C4-2B (cell line): ENCODE measurements around the gene COL15A1.

Source experiments
- ZFX ChIP-seq: fragments of 450-650 bp; IDR thresholded peaks from 2 replicates; pipeline ENCODE4 v1.6.1; 2017
- TF ChIP-seq, protein P1 (sequence below): fragments of 450-650 bp; conservative IDR thresholded peaks from 2 replicates; pipeline ENCODE4 v1.5.1; 2017; ENCODE audit warnings: mild to moderate bottlenecking

DNA sequence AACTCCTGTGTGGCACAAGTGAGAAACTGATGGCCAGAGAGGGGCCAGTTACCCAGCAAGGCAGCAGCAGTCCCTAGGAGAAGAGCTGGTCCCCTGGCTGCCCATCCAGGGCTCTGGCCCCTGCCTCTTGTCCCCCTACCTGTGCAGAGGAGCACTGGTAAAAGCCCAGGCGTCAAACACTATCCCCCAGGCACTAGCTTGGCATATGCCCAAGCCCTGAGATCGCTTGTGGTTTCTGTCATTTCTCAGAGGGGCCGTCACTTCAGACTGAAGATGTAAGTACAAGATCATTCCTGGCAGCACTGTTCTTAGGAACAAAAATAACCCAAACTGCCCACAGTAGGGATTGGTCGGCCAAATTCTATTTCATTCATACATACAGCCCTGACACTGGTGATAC lies 53.9 kb downstream of the COL15A1 start:
- TF ChIP-seq, protein P1, sequence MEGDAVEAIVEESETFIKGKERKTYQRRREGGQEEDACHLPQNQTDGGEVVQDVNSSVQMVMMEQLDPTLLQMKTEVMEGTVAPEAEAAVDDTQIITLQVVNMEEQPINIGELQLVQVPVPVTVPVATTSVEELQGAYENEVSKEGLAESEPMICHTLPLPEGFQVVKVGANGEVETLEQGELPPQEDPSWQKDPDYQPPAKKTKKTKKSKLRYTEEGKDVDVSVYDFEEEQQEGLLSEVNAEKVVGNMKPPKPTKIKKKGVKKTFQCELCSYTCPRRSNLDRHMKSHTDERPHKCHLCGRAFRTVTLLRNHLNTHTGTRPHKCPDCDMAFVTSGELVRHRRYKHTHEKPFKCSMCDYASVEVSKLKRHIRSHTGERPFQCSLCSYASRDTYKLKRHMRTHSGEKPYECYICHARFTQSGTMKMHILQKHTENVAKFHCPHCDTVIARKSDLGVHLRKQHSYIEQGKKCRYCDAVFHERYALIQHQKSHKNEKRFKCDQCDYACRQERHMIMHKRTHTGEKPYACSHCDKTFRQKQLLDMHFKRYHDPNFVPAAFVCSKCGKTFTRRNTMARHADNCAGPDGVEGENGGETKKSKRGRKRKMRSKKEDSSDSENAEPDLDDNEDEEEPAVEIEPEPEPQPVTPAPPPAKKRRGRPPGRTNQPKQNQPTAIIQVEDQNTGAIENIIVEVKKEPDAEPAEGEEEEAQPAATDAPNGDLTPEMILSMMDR: no peak
- no peak for TF ChIP-seq ZFX
